GM18858 (cell line): Measurements from ENCODE around the gene ATP8A1.

Experiments used
- ATAC-seq: cut with Tn5 transposase; IDR thresholded peaks from one replicate; pipeline ENCODE4 v1.9.1; 2021; ENCODE audit not compliant: unreplicated experiment

ATP8A1 gene

DNA sequence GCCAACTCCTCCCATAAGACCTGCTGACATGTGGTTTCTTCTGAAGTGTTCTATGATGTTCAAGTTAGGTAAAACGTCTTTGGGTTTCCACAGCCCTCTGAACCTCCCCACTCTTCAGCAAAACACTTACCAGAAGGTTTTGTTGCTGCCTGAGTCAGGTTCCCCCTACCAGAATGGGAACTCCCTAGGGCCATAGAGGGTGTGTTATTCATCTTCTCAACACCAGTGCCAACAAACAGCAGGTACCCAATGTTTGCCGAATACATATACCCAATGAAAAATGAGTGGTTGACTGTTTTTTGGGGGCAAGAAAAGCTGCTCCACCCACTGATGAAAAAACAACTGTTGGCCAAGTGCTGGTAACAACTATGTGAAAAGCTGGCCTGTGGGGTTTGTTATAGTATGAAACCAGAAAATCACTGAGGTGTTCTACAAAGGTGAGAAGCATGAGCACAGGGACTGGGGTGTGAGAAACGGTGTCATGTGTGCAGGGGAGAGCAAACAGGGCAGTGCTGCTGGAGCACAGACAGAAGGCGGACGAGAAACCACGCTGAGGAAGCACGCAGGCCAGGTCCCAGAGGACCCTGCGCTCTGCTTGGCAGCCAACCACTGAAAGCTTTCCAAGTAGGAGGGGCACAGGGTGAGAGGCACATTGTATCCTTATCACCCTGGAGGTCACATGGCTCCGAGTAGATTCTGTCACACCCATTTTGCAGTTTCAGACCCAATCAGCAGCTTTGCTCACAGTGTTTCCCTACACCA is 28.8 kb downstream of the ATP8A1 start:
- ATAC-seq = peak; percentile 88

DNA sequence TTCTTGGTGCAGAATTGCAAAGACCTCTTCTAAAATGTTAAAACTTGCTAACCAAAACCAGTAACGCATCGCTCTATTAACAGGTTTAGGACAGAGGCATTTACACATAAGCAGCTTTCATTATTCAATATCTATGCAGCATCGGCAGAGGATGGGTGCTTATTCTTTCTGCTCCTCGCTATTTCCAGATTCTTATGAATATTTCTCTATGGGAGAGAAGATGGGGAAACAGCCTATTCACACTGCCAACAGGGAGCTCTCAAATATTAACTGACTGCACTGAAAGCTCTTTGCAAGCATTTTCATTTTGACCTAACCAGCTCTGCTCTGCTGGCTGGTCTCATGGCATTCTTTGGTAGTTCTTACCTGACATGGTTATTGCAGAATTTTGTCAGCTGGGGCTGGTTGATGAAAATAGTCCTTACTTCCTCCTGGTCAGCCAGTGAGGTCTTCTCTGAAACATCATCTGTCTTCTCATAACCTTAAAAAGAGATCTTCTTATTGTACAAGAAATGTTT is 30.2 kb downstream of the ATP8A1 start:
- no peak for ATAC-seq

DNA sequence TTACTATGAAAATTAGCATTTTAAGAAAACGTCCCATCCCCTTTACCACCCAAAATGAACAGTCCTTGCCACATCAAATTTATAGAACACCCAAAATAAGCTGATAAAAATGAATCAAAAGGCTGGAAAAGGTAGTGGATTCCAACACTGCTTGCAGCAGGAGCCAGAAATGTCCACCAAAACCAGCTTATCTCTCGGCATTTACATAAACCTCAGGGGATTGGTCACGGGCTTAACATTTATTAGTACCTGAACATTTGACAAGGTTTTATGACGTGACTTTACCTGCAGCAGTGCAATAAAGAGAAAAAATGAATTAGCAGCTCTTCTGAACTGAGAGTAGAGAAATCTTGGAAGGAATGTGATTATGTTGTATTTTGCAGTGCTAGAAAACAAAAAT is 31.6 kb downstream of the ATP8A1 start:
- no peak for ATAC-seq

DNA sequence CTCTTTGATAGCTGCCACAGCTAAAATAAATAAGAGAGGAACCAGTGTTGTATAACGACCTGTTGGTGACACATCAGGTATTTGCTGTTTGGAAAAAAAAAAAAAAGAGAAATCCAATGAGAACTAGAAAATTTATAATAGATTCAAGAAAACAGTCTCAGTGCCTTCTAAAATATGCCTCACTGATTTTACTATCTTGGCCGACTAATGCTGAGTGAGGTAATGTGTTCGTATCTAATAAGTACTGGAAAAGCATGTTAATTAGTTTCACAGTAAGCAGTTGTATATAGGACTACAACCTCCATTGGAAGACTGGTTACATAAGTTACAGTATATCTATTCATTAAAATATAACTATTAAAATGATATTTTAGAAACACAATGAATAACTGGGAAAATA is 32.4 kb downstream of the ATP8A1 start:
- ATAC-seq = no peak

DNA sequence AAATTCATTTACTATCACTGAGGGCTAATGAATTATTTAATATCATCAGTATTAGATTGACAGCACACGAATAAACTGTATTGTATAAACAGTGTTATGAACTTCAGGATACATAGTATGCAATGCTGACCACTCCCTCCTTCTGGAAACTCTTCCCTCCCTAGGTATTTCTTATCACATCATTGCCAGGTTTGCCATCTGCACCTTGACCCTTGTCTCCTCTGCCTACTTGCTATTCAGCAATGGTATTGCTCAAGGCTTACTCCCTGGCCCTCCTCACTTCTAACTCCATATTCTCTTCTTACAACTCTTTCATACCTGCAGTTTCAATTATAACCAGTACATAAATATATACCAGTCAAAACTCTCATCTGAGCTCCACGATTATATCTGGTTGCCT is 38.9 kb downstream of the ATP8A1 start:
- no peak for ATAC-seq

DNA sequence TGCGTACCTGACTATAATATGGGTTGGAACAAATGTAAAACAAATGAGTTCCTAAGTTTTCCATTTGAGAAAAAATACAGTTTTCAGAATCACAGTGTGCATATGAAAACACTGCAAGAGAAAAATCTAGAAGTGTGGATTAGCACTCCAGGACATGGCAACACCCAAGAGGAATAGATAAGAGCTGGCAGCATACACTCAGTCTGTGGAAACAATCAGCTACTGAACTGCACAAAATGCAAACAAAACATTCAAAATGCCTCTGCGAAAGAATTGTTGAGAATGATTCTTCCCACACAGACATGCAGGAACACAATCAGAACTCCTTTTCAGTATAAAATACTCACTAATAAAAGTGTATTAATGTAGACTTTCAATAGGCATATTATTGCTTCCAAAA is 39.9 kb downstream of the ATP8A1 start:
- ATAC-seq = no peak

DNA sequence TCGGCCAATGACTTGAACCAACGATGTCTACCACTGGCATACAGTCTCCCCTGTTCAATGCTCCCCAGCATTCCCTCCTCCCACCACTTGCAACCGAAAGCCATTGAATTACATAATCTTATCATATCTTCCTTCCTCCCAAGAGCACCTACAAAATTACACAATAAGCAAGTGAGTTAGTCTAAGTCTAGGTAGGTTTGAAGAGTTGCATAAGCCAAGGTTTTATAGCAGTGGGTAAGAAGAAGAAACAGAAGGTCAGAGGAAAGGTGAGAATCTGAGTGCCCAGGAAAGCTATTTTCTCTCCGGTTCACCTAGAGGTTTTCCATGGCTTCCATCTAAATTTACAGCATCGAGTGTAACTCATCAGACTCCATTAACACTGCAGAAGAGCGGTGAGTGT is 40.3 kb downstream of the ATP8A1 start:
- no peak for ATAC-seq

DNA sequence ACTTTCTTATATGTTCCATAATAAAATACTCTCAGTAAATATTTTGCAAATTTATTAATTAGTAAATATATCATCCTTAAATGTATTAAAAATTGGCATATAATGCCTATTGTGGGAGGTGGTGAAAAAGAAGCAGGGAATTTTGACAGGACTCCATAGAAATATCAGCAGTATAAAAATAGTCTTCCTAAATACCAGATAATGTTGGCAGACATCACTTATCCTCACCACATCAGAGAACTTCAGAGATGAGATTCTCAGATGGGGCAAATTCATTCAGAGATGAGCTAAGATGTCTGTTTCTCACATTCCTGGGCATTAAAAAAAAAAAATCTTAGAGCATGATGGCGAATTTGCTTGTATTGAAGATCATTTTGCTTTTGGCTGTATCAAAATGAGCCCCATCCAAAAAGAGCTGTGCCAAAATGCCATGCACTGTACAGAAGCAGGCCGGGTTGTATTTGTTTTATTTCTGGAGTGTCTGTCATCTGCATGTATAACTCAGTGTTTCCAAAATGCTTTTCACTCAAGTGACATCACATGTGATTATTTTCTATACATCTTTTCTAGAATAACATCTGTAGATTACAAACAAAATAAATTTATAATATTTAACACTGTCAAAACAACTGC is 41.7 kb downstream of the ATP8A1 start:
- ATAC-seq = no peak

DNA sequence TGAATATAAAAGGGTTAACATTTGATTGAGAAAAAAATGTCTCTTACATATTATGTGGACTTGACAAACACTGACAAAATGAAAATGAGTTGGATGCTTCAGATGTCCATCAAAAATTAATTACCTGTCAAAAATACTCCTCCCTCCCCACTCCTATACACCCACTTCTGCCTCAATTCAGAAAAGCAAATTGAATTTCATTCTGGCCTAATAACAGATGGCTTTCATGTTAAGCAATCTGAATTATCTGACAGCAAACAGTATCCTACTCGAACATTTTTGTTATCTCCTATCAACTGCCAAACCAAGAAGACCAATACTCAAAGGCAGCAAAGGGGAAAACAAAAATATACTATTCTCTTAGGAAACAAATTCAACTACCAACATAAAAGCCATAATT is 44.0 kb downstream of the ATP8A1 start:
- no peak for ATAC-seq

DNA sequence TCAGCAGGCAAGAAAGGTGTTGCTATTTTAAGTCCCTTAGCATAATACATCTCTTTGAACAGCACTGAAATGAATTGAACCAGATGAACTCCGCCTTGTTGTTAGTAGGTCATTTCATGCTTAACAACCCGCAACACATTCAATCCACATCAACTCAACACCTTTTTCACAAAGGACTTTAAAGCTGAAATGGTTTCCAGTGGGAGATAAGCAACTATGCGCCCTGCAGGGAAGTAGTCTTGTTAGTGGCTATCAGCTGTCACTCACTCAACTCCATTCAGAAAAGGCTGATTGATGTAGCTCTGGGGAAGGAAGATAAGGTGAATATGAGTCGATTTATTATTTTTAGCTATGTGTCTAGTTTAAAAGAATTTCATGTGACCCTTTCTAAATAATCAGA is 46.0 kb downstream of the ATP8A1 start:
- ATAC-seq = no peak

DNA sequence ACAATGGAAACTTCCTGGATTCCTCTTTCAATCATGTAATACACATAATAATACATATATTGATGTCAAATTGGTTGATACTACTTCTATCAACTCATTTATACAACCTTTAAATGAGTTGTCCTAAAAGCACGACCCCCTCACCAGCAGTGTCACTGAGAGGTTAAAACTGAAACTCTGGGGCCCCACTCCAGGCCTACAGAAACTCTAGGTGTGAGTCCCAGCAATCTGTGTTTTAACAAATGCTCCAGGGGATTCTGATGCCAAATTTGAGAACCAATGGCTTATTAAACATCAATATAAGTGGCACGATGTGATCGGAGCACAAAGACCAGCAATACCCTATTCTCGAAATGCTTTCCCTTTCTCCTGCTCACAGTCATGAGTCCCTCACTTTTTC is 47.9 kb downstream of the ATP8A1 start:
- no peak for ATAC-seq

DNA sequence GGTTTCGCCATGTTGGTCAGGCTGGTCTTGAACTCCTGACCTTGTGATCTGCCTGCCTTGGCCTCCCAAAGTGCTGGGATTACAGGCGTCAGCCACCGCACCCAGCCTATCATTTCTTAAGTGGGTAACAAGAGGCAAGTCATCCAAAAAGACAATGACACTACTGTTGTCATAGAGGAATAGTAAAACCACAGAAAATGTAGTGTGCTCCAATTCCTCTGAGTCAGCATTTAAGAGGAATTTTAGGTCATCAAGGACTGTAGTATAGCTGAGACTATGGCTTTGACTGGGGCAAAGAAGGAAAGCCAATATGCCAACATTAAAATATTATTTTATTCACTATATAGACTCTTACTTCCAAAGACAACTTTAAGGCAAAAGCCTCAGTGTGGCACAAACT is 48.4 kb downstream of the ATP8A1 start:
- no peak for ATAC-seq

DNA sequence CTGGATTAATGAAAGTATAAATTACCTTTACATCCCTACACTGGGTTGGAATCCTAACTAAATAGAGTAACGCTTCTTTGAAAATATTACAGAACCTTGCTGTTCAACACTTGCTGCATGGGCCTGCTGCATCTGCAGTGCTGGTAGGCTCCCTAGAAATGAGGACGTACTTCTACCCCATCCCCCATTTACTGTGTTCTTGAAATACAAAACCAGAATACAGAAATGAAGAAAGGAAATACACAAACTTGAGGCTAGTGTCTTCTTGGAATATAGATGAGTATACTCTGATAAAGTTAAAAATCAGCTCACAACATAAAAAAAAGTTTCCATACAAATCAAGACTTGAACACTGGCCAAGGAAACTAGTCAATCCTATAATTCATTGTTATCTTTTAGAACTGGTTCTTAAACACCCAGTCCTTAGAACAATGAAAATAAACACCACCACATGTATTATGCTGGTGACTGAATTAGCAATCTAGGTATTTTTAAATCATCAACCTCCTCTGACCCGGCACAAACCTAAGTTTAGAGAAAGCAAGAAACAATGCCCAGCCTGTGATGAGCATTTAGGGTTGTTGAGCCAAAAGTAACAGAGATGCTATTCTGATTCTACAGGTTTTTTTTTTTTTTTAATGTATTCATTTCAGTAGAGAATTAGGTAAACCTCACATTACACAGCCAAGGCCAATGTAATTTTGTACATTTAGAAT is 49.7 kb downstream of the ATP8A1 start:
- ATAC-seq = no peak

DNA sequence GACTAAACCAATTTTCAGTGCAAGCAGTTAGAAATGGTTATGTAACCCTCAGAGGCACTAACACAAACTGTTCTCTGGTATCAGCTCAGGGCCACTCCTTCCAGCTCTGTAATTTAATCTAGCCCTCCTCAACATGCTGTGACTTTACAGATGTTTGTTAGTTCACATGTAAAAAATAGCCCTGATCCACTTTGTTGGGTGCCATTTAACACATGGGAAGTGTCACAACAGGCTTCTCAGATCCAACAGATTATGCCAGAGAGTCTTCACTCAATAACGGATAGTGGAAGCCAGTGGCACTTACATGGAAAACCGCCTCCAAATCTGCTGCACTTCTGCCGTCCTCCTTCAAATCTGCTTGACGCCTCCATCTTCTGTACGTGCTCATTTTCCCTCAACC is 51.6 kb downstream of the ATP8A1 start:
- ATAC-seq = no peak

DNA sequence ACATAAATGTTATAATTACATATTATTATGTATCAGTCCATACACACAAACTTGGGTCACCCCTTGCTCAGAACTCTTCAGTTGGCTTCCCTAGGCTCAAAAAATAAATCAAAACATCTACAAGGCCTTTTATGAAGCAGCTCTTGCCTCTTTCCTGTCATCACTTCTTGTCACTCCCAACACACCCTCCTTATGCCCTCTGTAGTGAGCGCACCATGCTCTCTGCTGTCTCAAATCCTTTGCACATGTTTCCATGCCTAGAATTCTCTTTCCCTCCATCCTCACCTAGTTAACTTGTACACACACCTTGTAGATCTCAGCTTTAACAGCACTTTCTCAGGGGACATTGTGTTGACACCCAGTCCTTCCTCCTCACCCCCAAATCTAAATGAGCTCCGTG is 53.0 kb downstream of the ATP8A1 start:
- no peak for ATAC-seq

DNA sequence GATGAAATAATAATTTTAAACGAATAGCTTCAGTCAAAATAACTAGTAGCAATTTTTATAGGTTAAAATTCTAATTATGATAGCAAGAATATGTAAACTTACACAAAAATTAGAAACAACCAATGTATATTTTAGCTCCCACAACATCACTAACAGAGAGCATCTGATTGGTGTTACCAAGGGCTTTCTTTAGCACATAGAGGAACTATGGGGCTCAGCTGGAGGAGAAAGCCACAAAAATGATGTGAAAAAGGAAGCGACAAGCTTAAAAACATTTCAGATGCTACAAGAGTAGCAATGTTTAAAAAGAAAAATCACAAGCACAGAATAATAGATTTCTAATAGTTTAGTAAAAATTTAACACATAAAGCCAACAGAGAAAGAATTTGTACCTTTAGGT is 56.3 kb downstream of the ATP8A1 start:
- ATAC-seq = no peak

DNA sequence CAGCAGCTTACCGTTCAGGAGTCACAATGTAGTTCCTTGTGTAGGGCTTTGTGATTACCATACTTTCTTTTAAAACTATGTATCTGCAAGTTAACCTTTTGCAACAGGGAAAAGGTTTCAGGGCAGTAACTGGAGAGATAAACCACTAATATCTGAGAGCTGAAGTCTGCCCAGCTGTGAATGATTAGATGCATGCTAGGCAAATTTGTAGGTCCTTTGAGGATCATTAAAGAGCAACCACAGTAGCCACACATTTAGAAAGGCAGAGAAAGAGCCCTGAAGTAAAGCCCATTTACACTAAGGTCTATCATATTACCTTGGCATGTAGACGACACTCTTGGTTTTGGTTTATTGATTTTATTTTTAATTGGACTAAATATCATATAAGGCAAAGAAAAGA is 60.0 kb downstream of the ATP8A1 start:
- ATAC-seq = peak; percentile 46

DNA sequence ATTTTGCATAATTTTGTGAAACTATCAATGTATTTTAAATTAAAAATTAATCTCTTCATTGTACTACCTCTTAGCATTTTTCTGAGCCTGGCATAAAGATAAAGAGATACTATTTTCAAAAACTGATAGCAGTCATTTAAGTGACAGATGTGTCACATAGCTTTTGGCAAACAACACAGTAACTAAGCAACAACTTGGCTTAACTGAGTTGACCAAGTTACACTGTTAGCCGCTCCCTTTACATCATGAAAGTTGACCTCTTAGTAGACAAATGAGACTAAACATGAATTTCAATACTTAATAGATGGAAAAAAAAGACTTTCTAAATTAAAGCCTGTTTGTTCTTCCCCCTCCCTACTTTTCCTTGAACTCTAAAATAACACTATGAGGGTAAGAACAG is 62.0 kb downstream of the ATP8A1 start:
- no peak for ATAC-seq

DNA sequence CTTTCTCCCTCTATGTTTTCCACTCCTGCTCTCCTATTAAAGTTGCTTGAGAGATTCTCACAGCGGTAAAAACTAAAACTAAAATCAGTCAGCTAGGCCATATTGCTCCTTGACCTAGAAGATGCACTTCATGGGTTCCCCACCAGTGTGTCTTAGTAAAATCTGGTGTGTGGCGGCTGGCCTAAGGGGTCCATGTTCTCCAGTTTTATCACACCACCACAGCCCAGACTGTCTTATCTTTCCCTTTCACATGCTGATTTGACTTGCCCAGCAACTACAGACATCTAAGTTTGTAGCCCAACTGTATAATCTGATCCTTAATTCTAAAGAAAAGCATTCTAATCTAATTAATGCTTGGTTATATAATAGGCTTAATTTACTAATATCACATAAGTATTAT is 68.0 kb downstream of the ATP8A1 start:
- ATAC-seq = peak; percentile 42

DNA sequence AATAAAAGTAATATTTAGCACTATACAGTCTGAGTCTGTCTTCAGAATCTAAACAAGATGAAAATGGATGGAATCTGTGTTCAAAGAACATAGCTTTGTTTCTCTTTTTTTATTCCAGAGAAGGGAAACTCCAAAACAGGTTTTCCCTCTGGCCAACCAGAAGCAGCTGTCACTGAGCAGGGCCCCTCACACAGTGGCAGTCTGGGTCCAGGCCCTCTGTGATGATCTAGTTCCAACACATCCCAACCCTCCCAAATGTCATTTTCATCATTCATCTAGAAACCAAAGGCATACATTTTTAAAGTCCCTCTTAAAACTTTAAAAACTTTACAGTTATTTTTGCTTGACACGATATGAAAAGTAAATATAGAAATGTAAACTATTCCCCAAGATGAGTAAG is 70.1 kb downstream of the ATP8A1 start:
- no peak for ATAC-seq

DNA sequence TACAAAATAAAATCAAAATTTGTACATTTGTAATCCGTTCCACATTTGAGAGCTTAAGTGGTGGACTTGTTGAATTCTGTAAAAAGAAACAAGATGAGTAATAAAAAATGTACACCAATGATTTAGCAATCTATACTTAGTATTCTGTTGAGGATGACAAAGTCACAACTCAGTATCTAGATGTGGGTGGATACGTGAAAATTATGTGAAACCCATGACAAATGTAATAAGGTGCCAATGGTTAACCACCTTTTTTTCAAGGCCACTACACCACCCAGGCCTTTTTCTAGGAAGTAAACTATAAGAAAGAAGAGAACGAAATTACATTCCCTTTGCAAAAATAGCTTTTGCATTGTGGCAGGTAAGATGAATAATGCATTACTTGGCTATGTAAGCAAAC is 77.0 kb downstream of the ATP8A1 start:
- ATAC-seq = no peak

DNA sequence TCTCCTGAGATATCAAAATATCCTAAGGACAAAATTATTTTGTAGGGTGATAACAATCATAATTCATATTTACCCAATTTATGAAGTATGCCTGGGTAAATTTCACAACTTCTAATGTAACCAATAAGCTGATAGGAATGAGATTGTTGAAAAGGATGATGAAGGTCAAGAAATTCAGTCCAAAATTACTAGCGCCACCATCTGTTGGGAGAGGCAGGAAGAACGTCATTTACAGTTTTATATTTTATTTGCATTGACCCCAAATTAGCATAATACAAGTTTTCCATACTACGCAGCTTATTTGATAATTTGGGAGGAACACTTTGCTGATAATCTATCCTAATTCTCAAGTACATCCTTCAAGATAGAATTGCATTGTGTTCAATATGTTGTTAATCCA is 78.7 kb downstream of the ATP8A1 start:
- ATAC-seq = no peak
